H9 (cell line): ENCODE measurements around the gene PID1. TPM values are rescaled to one million over a fixed set of nuclear protein-coding genes. Genes with fewer than 3 reads are reported as not detected.

Experiments used
- DNase-seq: peaks from one replicate; pipeline ENCODE4 v3.0.0-alpha.2; 2017
- H2AFZ ChIP-seq: one replicate; pipeline ENCODE4 v1.6.1; 2013; ENCODE audit warnings: mild to moderate bottlenecking, low read length, control low read depth, moderate library complexity
- H2AK5ac ChIP-seq: 2 replicates; pipeline ENCODE4 v1.6.1; 2013; ENCODE audit warnings: low read length, control low read depth, mixed read lengths; ENCODE audit not compliant: insufficient read length
- H2BK120ac ChIP-seq: one replicate; pipeline ENCODE4 v1.6.1; 2013; ENCODE audit warnings: low read depth, mild to moderate bottlenecking, low read length, control low read depth, inconsistent platforms; ENCODE audit not compliant: poor library complexity, severe bottlenecking
- H2BK12ac ChIP-seq: 2 replicates; pipeline ENCODE4 v1.6.1; 2013; ENCODE audit warnings: low read length, control low read depth, mixed read lengths, low read depth; ENCODE audit not compliant: insufficient read length
- H2BK15ac ChIP-seq: 2 replicates; pipeline ENCODE4 v1.6.1; 2013; ENCODE audit warnings: low read depth, low read length, control low read depth
- H2BK20ac ChIP-seq: one replicate; pipeline ENCODE4 v1.6.1; 2013; ENCODE audit warnings: low read depth, mild to moderate bottlenecking, low read length, control low read depth, inconsistent platforms; ENCODE audit not compliant: poor library complexity, severe bottlenecking
- H2BK5ac ChIP-seq: 2 replicates; pipeline ENCODE4 v1.6.1; 2013; ENCODE audit warnings: low read length, control low read depth, mixed read lengths; ENCODE audit not compliant: insufficient read length
- H3K14ac ChIP-seq: 2 replicates; pipeline ENCODE4 v1.6.1; 2013; ENCODE audit warnings: low read length, control low read depth; ENCODE audit not compliant: insufficient read depth
- H3K18ac ChIP-seq: 2 replicates; pipeline ENCODE4 v1.6.1; 2013; ENCODE audit warnings: low read depth, mild to moderate bottlenecking, mixed read lengths, low read length, control low read depth; ENCODE audit not compliant: insufficient read length
- H3K23ac ChIP-seq: 2 replicates; pipeline ENCODE4 v1.6.1; 2013; ENCODE audit warnings: low read length, control low read depth, mixed read lengths, low read depth; ENCODE audit not compliant: insufficient read length
- H3K23me2 ChIP-seq: 2 replicates; pipeline ENCODE4 v1.6.1; 2013; ENCODE audit warnings: low read depth, mild to moderate bottlenecking, mixed read lengths, low read length, control low read depth; ENCODE audit not compliant: insufficient read length, poor library complexity, severe bottlenecking
- H3K27ac ChIP-seq: 2 replicates; pipeline ENCODE4 v1.5.1; 2013; ENCODE audit warnings: low read length, control low read depth, mixed read lengths, low read depth; ENCODE audit not compliant: insufficient read length
- H3K27me3 ChIP-seq: 2 replicates; pipeline ENCODE4 v1.6.1; 2013; ENCODE audit warnings: low read length, control low read depth, inconsistent platforms; ENCODE audit not compliant: insufficient read depth
- H3K4ac ChIP-seq: 2 replicates; pipeline ENCODE4 v1.6.1; 2013; ENCODE audit warnings: low read depth, mild to moderate bottlenecking, control low read depth, inconsistent platforms, low read length, moderate library complexity
- H3K4me1 ChIP-seq: 2 replicates; pipeline ENCODE4 v1.6.1; 2013; ENCODE audit warnings: low read length, control low read depth, inconsistent platforms; ENCODE audit not compliant: insufficient read depth
- H3K4me2 ChIP-seq: 2 replicates; pipeline ENCODE4 v1.6.1; 2013; ENCODE audit warnings: low read length, control low read depth, mixed read lengths; ENCODE audit not compliant: insufficient read length, insufficient read depth
- H3K56ac ChIP-seq: 2 replicates; pipeline ENCODE4 v1.6.1; 2013; ENCODE audit warnings: low read depth, mild to moderate bottlenecking, mixed read lengths, low read length, control low read depth; ENCODE audit not compliant: insufficient read length
- H3K79me1 ChIP-seq: 2 replicates; pipeline ENCODE4 v1.6.1; 2013; ENCODE audit warnings: low read depth, mild to moderate bottlenecking, moderate library complexity, low read length, control low read depth, inconsistent platforms; ENCODE audit not compliant: insufficient read depth, poor library complexity, severe bottlenecking
- H3K79me2 ChIP-seq: 2 replicates; pipeline ENCODE4 v1.6.1; 2013; ENCODE audit warnings: low read length, control low read depth, inconsistent platforms; ENCODE audit not compliant: insufficient read depth
- H3K9ac ChIP-seq: 2 replicates; pipeline ENCODE4 v1.6.1; 2013; ENCODE audit warnings: low read length, control low read depth, mixed read lengths; ENCODE audit not compliant: insufficient read length; ENCODE audit errors: extremely low read depth
- H3K9me3 ChIP-seq: one replicate; pipeline ENCODE4 v1.6.1; 2013; ENCODE audit warnings: low read depth, low read length, inconsistent platforms; ENCODE audit not compliant: control insufficient read depth
- H3T11ph ChIP-seq: one replicate; pipeline ENCODE4 v1.6.1; 2013; ENCODE audit warnings: mild to moderate bottlenecking, low read length, control low read depth, inconsistent platforms
- H4K20me1 ChIP-seq: one replicate; pipeline ENCODE4 v1.6.1; 2013; ENCODE audit not compliant: control insufficient read depth, insufficient read length, insufficient read depth
- H4K5ac ChIP-seq: 2 replicates; pipeline ENCODE4 v1.6.1; 2013; ENCODE audit warnings: low read depth, mild to moderate bottlenecking, mixed read lengths, low read length, control low read depth; ENCODE audit not compliant: insufficient read length
- H4K8ac ChIP-seq: replicated peaks from 2 replicates; pipeline ENCODE4 v1.6.1; 2013; ENCODE audit warnings: low read length, control low read depth, mixed read lengths, low read depth; ENCODE audit not compliant: insufficient read length
- H4K91ac ChIP-seq: 2 replicates; pipeline ENCODE4 v1.6.1; 2013; ENCODE audit warnings: low read depth, mild to moderate bottlenecking, moderate library complexity, mixed read lengths, low read length, control low read depth; ENCODE audit not compliant: insufficient read length
- H3K27ac Mint-ChIP-seq, 3 experiments: 2 replicates in 2 of 3; 3 replicates in 1 of 3; pipeline ENCODE4 v1.8.0; 2020 to 2021; ENCODE audit warnings: mixed read lengths in 3 of 3, mild to moderate bottlenecking in 1 of 3, moderate library complexity in 1 of 3
- H3K27me3 Mint-ChIP-seq: 2 replicates; pipeline ENCODE4 v1.8.0; 2021; ENCODE audit warnings: low read depth, mild to moderate bottlenecking, moderate library complexity, mixed read lengths
- H3K36me3 Mint-ChIP-seq, 3 experiments: 2 replicates in 2 of 3; 3 replicates in 1 of 3; pipeline ENCODE4 v1.8.0; 2020 to 2021; ENCODE audit warnings: low read depth in 3 of 3, mixed read lengths in 3 of 3; ENCODE audit not compliant: insufficient read depth in 1 of 3
- H3K4me1 Mint-ChIP-seq, 2 experiments: 2 replicates each; pipeline ENCODE4 v1.8.0; 2020; ENCODE audit warnings: mixed read lengths in 2 of 2
- H3K4me3 Mint-ChIP-seq, 2 experiments: 2 replicates in 1 of 2; 3 replicates in 1 of 2; pipeline ENCODE4 v1.8.0; 2020 to 2021; ENCODE audit warnings: mild to moderate bottlenecking in 2 of 2, mixed read lengths in 2 of 2, moderate library complexity in 1 of 2
- H3K9me3 Mint-ChIP-seq, 2 experiments: 2 replicates in 1 of 2; 3 replicates in 1 of 2; pipeline ENCODE4 v1.8.0; 2020; ENCODE audit warnings: mild to moderate bottlenecking in 2 of 2, mixed read lengths in 2 of 2, moderate library complexity in 1 of 2
- CTCF ChIP-seq: fragments of 200-600 bp; sonication (generic); conservative IDR thresholded peaks from 3 replicates; pipeline ENCODE4 v1.8.0; 2021; ENCODE audit warnings: antibody characterized with exemption, mild to moderate bottlenecking
- WGBS: extraction: QIAGEN DNeasy Blood & Tissue Kit; methylation state at CpG from one replicate; pipeline ENCODE4 v1.1.7; 2013; ENCODE audit warnings: missing lambda C conversion rate, low lambda C conversion rate, mixed read lengths; ENCODE audit not compliant: insufficient read length; ENCODE audit errors: extremely low coverage; 5-methylcytosine and 5-hydroxymethylcytosine counted together
- total RNA-seq: library from RNA; stranded (reverse); gene quantifications from 2 replicates; pipeline ENCODE4 v1.2.1, GENCODE V29; 2021

The PID1 gene
- total RNA-seq, 1 experiment from 2014 or later: 1.4 TPM

GRCh38 chr2:229261599-229261998, 9.5 kb downstream of the PID1 start:
- WGBS: no CpG with 5 or more reads among the region's 1 CpG

More at GRCh38 chr2:229261599-229261998, 9.5 kb downstream of the PID1 start:
- no peak overlapping the region for H3K23ac ChIP-seq
- H3K79me1 ChIP-seq: no peaks in the 10 kb centered on the region
- H2AK5ac ChIP-seq: no peak overlapping the region
- no peaks in the 10 kb centered on the region for H4K20me1 ChIP-seq
- H3K4ac ChIP-seq: no peak overlapping the region
- no peaks in the 10 kb centered on the region for H3K79me2 ChIP-seq
- no peak overlapping the region for H2BK5ac ChIP-seq
- Mint-ChIP-seq H3K4me1 (no peaks in the 10 kb centered on the region), H3K9me3 (no peaks in the 10 kb centered on the region; a peak in 2 of 5 replicates), H3K36me3 (no peaks in the 10 kb centered on the region), H3K27ac (no peak overlapping the region), H3K27me3 (no peaks in the 10 kb centered on the region), H3K4me3 (no peak overlapping the region)
- H3K27me3 ChIP-seq: no peaks in the 10 kb centered on the region
- no peak overlapping the region for H3K18ac ChIP-seq
- H4K8ac ChIP-seq: no peak overlapping the region
- H3K4me2 ChIP-seq: no peak overlapping the region
- TF ChIP-seq CTCF: no peak
- H4K5ac ChIP-seq: no peak overlapping the region
- H3K56ac ChIP-seq: no peak overlapping the region
- H2BK120ac ChIP-seq: no peak overlapping the region
- no peak overlapping the region for H2AFZ ChIP-seq
- no peak overlapping the region for H2BK12ac ChIP-seq
- H2BK20ac ChIP-seq: no peak overlapping the region
- H3K9ac ChIP-seq: no peak overlapping the region
- no peaks in the 10 kb centered on the region for H3K9me3 ChIP-seq
- H2BK15ac ChIP-seq: no peak overlapping the region
- H3K4me1 ChIP-seq: no peaks in the 10 kb centered on the region; the same call in 1 of the 2 replicates
- no peaks in the 10 kb centered on the region for H3K23me2 ChIP-seq
- H3K14ac ChIP-seq: no peak overlapping the region
- no peak for DNase-seq
- H3K27ac ChIP-seq: no peak overlapping the region
- H4K91ac ChIP-seq: no peak overlapping the region
- H3T11ph ChIP-seq: no peak overlapping the region
